SK-N-SH treated with all-trans-retinoic acid at 6 μM for 48 hours (cell line): Measurements from ENCODE around the gene SHOC2.
A peak's percentile ranks its signal among the peaks of the same experiment; 100 is the strongest.

ENCODE experiments used
- ATAC-seq: fragments of 200-7000 bp; cut with Tn5 transposase; 3 replicates; pipeline ENCODE4 v1.9.1; 2020; ENCODE audit warnings: mild to moderate bottlenecking, moderate library complexity
- ARNTL ChIP-seq: fragments of 450-650 bp; formaldehyde crosslinking; IDR thresholded peaks from 2 replicates; pipeline ENCODE4 v1.5.0; 2020; ENCODE audit warnings: low read depth, mild to moderate bottlenecking, moderate library complexity, borderline replicate concordance
- BACH2 ChIP-seq: fragments of 250-450 bp; sonication (Bioruptor Pico); IDR thresholded peaks from 2 replicates; pipeline ENCODE4 v1.9.0; 2021; ENCODE audit warnings: mild to moderate bottlenecking, borderline replicate concordance
- CREB5 ChIP-seq: fragments of 250-450 bp; sonication (Bioruptor Pico); IDR thresholded peaks from 2 replicates; pipeline ENCODE4 v1.5.1; 2020; ENCODE audit warnings: low read depth, mild to moderate bottlenecking, moderate library complexity
- CSDC2 ChIP-seq: fragments of 250-450 bp; sonication (Bioruptor Pico); IDR thresholded peaks from 2 replicates; pipeline ENCODE4 v1.5.0; 2020; ENCODE audit warnings: mild to moderate bottlenecking, moderate library complexity
- CSRNP3 ChIP-seq: fragments of 250-450 bp; sonication (Bioruptor Pico); IDR thresholded peaks from 2 replicates; pipeline ENCODE4 v1.5.1; 2021; ENCODE audit warnings: mild to moderate bottlenecking, moderate library complexity
- ESRRG ChIP-seq: fragments of 250-450 bp; sonication (Bioruptor Pico); IDR thresholded peaks from 2 replicates; pipeline ENCODE4 v1.6.1; 2021; ENCODE audit warnings: mild to moderate bottlenecking
- GLIS3 ChIP-seq: fragments of 250-450 bp; sonication (Bioruptor Pico); IDR thresholded peaks from 2 replicates; pipeline ENCODE4 v1.5.0; 2020; ENCODE audit warnings: mild to moderate bottlenecking, moderate library complexity
- ISL1 ChIP-seq: fragments of 250-450 bp; sonication (Bioruptor Pico); IDR thresholded peaks from 2 replicates; pipeline ENCODE4 v2.1.2; 2022; ENCODE audit warnings: mild to moderate bottlenecking, moderate library complexity
- OSR1 ChIP-seq: fragments of 250-450 bp; sonication (Bioruptor Pico); IDR thresholded peaks from 2 replicates; pipeline ENCODE4 v1.8.0; 2022; ENCODE audit warnings: moderate library complexity, mild to moderate bottlenecking, inconsistent platforms
- PATZ1 ChIP-seq: fragments of 250-450 bp; sonication (Bioruptor Pico); IDR thresholded peaks from 2 replicates; pipeline ENCODE4 v1.8.0; 2020; ENCODE audit warnings: mild to moderate bottlenecking, moderate library complexity, borderline replicate concordance
- POU6F1 ChIP-seq: fragments of 250-450 bp; sonication (Bioruptor Pico); IDR thresholded peaks from 2 replicates; pipeline ENCODE4 v1.8.0; 2021; ENCODE audit warnings: low read depth, mild to moderate bottlenecking, moderate library complexity, borderline replicate concordance
- RARB ChIP-seq: fragments of 250-450 bp; sonication (Bioruptor Pico); IDR thresholded peaks from 2 replicates; pipeline ENCODE4 v1.8.0; 2021; ENCODE audit warnings: mild to moderate bottlenecking, moderate library complexity
- TOX ChIP-seq: fragments of 250-450 bp; sonication (Bioruptor Pico); IDR thresholded peaks from 2 replicates; pipeline ENCODE4 v1.8.0; 2021; ENCODE audit warnings: mild to moderate bottlenecking, moderate library complexity, borderline replicate concordance
- TSHZ2 ChIP-seq: fragments of 250-450 bp; sonication (Bioruptor Pico); IDR thresholded peaks from 2 replicates; pipeline ENCODE4 v1.5.0; 2020; ENCODE audit warnings: mild to moderate bottlenecking, moderate library complexity
- ZC3H10 ChIP-seq: fragments of 250-450 bp; sonication (Bioruptor Pico); IDR thresholded peaks from 2 replicates; pipeline ENCODE4 v1.5.1; 2021; ENCODE audit warnings: mild to moderate bottlenecking, moderate library complexity
- ZFP3 ChIP-seq: fragments of 250-450 bp; sonication (Bioruptor Pico); IDR thresholded peaks from 2 replicates; pipeline ENCODE4 v1.5.0; 2020; ENCODE audit warnings: mild to moderate bottlenecking, moderate library complexity
- ZFP30 ChIP-seq: fragments of 450-650 bp; formaldehyde crosslinking; IDR thresholded peaks from 2 replicates; pipeline ENCODE4 v1.5.0; 2022; ENCODE audit warnings: mild to moderate bottlenecking, moderate library complexity
- ZNF565 ChIP-seq: fragments of 450-650 bp; formaldehyde crosslinking; conservative IDR thresholded peaks from 2 replicates; pipeline ENCODE4 v1.5.0; 2020; ENCODE audit warnings: low read depth, mild to moderate bottlenecking, moderate library complexity
- ZNF8 ChIP-seq: fragments of 450-650 bp; formaldehyde crosslinking; IDR thresholded peaks from 2 replicates; pipeline ENCODE4 v1.5.0; 2020; ENCODE audit warnings: mild to moderate bottlenecking, moderate library complexity

SHOC2 gene

GRCh38 chr10:110872145-110872983 is 47.0 kb upstream of the SHOC2 start:
- no peak for TF ChIP-seq ZFP30 (CRISPR knock-in tag)
- no peak for TF ChIP-seq CREB5
- TF ChIP-seq ISL1 (CRISPR knock-in tag), result no peak
- no peak for TF ChIP-seq OSR1 (CRISPR knock-in tag)
- TF ChIP-seq TSHZ2 (CRISPR knock-in tag), result 0 out of 2 replicates have a peak, but pooled peaks have one; percentile 64
- TF ChIP-seq ESRRG (CRISPR knock-in tag), result no peak
- no peak for TF ChIP-seq CSDC2 (CRISPR knock-in tag)
- TF ChIP-seq CSRNP3 (CRISPR knock-in tag), result no peak
- TF ChIP-seq BACH2, result no peak
- TF ChIP-seq POU6F1 (CRISPR knock-in tag), result no peak
- TF ChIP-seq TOX (CRISPR knock-in tag), result no peak
- TF ChIP-seq PATZ1, result peak; percentile 69; the same call in 1 of the 2 replicates
- TF ChIP-seq ZNF565 (CRISPR knock-in tag), result no peak
- TF ChIP-seq ZFP3, result 0 out of 2 replicates have a peak, but pooled peaks have one; percentile 10
- no peak for TF ChIP-seq ARNTL (CRISPR knock-in tag)
- TF ChIP-seq ZC3H10 (CRISPR knock-in tag), result no peak
- ATAC-seq, result peak; percentile 81

GRCh38 chr10:110872984-110873923 is 46.1 kb upstream of the SHOC2 start:
- ATAC-seq, result no peak
- 0 out of 2 replicates have a peak, but pooled peaks have one; percentile 17 for TF ChIP-seq CREB5
- TF ChIP-seq ARNTL (CRISPR knock-in tag), result no peak
- TF ChIP-seq, all 23 proteins: peak for 1

- no peak for ATAC-seq
- TF ChIP-seq ZC3H10 (CRISPR knock-in tag) (no peak), ESRRG (CRISPR knock-in tag) (no peak), TSHZ2 (CRISPR knock-in tag) (no peak), GLIS3 (CRISPR knock-in tag) (no peak), ISL1 (CRISPR knock-in tag) (no peak), CREB5 (no peak), TOX (CRISPR knock-in tag) (no peak), ZNF8 (CRISPR knock-in tag) (no peak), RARB (no peak), ZNF565 (CRISPR knock-in tag) (no peak), BACH2 (no peak)
These were observed 45.5 kb upstream of the SHOC2 start for GRCh38 chr10:110873951-110874350.
